HG03460 (cell line): Measurements from ENCODE around the gene GLIS1.
"Not testable (repeated sequence)": the region's sequence is repeated elsewhere in the genome, so short reads cannot be mapped to it uniquely, and the experiment has no call there.

Experiments
- ATAC-seq: cut with Tn5 transposase; IDR thresholded peaks from one replicate; pipeline ENCODE4 v1.9.1; 2021; ENCODE audit not compliant: unreplicated experiment

The GLIS1 gene

DNA sequence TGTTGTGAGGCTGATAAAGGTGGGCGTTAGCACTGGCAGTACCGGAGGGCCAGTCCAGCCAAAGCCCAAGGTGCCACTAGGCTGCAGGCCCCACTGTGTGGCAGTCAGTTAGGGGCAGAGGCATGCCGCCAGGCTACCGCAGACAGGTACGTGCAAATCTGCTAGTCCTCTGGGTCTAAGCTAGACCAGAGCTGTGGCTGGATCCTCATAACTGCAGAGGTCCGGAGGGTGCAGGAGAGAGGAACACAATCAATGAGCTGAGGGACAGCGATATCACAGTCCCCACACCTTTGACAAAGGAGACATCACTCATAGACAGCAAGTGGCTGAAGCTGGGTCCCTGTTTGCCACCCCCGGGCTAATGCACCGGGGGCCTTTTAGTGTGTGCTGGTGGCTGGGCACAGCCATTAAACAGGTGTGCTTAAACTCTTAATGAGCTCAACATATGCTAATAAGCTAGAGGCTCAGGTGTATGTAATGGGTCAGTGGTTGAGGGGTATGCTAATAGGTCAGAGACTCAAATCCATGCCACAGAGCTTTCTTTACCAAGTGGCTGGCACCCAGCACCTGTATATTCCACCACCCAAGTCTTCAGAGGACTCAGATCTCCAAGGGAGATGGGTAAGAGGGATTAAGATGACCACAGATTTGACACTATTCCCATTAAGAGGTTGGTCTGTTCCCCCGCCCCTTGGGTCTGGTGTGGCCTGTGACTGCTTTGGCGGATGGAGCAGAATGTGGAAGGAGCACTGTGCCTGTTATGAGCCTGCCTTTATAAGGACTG, 82.0 kb downstream of the GLIS1 start:
- no peak for ATAC-seq

DNA sequence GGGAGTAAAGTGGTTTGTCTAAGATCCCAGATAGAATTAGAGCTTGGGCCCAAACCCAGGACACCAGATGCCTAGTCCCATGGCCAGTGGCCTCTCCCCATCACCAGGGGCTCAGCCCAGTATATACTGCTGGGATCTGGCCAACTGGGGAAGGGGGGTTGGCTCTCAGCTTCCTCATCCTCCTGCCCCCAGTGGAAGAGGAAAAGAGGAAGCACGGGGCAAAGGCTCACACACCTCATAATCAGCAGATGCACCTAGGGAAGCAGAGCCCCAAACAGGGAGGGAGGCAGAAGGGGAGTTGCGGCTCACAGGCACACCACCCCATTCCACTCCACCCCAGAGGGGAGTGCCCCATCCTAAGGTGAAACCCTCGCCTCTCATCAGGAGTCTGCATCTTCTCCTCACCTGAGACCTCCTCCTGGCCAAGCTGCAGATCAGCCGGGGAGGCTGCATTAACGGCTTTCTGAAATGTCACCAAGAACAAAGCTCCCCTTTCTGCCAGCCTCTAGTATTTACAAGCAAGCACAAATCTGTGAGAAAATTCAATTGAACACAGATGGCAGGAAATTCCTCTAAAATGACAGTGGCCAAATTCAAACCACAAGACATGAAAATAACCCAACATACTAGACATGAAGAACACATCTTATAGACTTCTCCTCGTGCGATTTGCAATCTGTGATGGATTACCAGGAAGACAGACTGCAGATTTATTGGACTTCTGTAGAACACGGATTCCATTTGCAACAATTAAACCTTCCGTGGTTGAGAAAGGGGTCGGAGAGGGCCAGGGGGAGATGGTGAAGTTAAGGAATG, 82.8 kb downstream of the GLIS1 start:
- ATAC-seq, result no peak

GRCh38 chr1:53654216-53655210, 84.5 kb downstream of the GLIS1 start:
- ATAC-seq, result no peak

DNA sequence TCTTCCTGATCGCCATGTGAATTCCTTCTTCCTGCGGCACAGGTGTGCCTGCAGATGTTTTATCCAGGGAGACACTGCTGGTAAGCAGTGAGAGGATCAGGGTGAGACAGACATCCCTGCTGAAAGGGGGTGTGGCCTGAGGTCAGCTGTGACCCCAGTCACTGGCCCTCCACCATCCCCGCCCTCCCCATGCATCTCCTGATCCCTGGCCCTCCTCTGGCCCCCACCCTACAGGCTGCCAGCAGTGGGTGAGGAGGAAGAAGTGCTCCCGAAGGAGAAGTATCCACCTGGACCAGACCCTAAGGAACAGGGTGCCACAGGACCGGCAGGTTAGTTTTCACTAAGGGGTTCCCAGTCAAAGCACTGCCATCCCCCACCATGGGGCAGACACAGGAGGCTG, 85.3 kb downstream of the GLIS1 start:
- no peak for ATAC-seq

DNA sequence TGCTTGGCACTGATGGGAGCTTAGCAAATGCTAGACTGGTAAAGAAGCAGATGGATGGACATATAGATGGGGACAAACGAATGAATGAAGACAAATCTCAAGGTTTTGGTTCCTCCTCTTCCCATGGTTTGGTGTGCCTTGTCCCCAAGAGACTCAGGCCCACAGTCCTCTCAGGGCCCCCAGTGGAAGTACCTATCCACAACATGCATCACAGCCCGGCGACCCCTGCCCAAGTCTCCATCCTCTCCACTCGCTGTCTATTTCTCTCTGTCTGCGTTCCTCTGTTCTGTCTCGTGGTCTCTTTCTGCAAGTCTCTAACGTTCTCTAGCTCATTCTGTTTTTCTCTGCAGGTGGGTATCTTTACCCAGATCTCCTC, 85.8 kb downstream of the GLIS1 start:
- ATAC-seq, result no peak

GRCh38 chr1:53652441-53653199, 86.3 kb downstream of the GLIS1 start:
- no peak for ATAC-seq

DNA sequence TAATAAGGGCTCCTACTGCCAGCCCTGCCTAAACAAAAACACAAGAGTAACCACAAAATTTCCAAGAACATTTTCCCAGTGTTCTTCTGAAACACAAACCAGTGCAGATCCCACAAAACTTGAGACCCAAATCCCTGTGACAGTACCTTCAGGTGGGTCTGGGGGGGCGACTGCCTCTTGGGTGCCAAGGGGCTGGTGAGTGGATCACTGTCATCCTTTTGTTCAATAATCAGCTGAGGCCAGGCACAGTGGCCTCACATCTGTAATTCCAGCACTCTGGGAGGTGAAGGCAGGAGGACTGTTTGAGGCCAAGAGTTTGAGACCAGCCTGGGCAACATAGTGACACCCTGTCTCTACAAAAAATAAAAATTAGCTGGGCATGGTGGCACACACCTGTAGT, 87.6 kb downstream of the GLIS1 start:
- no peak for ATAC-seq

DNA sequence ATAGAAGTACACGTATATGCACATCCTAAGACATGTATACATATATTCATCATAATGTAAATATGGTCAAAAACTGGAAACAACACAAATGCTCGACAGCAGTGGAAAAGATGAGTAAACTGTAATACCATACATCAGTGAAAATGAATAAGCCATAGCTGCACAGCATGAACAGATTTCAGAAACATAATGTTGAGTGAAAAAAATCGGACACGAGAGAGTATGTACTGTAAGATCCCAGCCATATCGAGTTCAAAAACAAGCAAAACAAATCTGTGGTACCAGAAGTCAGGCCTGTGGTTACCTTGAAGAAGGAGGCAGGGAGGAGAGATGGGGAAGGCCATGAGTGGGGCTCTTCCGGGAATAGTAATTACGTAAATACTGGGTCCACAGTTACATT, 90.4 kb downstream of the GLIS1 start:
- ATAC-seq, result no peak

- ATAC-seq, result not testable (repeated sequence)
Measured at GRCh38 chr1:53647915-53648314, 91.0 kb downstream of the GLIS1 start.

GRCh38 chr1:53646732-53647131, 92.2 kb downstream of the GLIS1 start:
- ATAC-seq, result no peak

- ATAC-seq, result no peak
Measured at GRCh38 chr1:53645690-53646078, 93.3 kb downstream of the GLIS1 start.

DNA sequence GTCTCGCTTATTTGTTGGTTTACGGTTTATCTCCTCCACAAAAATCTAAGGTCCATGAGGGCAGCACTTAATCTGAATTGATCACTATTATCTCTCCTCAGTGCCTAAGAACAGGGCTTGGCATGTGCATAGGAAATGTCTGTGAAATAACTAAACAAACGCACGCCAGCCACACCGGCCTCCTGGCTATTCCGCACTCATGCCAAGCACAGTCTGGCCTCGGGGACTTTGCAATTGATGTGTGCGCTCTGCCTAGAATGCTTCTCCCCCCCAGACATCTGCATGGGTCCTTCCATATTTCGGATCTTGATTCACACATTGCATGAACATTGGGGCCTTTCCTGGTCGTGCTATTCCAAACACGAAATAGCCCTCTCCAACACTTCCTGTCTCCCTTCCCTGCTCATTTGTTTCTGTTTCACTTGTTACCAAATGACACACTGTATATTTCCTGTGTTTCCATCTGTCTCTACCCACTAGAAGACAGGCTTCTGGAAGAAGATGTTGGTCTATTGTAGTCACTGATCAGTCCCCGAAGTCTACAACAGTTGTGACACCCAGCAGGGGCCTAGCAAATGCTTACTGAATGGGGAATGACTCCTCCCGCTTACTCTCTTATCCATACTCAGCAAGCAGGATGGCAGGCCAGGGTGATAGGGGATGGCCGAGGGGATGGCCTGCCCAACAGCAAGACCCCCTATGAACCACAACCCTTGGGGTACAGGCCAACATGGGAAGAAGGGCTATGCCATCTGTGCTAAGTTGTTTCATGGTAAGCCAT, 93.9 kb downstream of the GLIS1 start:
- no peak for ATAC-seq

GRCh38 chr1:53644496-53644895, 94.5 kb downstream of the GLIS1 start:
- no peak for ATAC-seq

- ATAC-seq, result no peak
Measured at GRCh38 chr1:53643881-53644390, 95.0 kb downstream of the GLIS1 start.

GRCh38 chr1:53643041-53643880, 95.7 kb downstream of the GLIS1 start:
- no peak for ATAC-seq

GRCh38 chr1:53642607-53643006, 96.4 kb downstream of the GLIS1 start:
- ATAC-seq, result no peak

- ATAC-seq, result no peak
Measured at GRCh38 chr1:53642215-53642555, 96.8 kb downstream of the GLIS1 start.

- ATAC-seq, result no peak
Measured at GRCh38 chr1:53641481-53642214, 97.3 kb downstream of the GLIS1 start.
